HK-2 (cell line): ENCODE data around the gene UBE3C.
"Not testable (repeated sequence)": the region's sequence is repeated elsewhere in the genome, so short reads cannot be mapped to it uniquely, and the experiment has no call there.

ENCODE experiments used
- DNase-seq: peaks from one replicate; pipeline ENCODE4 v3.0.0-alpha.2; 2018; ENCODE audit not compliant: unreplicated experiment

UBE3C gene

GRCh38 chr7:157235357-157236333 is 96.9 kb downstream of the UBE3C start:
- no peak for DNase-seq

DNA sequence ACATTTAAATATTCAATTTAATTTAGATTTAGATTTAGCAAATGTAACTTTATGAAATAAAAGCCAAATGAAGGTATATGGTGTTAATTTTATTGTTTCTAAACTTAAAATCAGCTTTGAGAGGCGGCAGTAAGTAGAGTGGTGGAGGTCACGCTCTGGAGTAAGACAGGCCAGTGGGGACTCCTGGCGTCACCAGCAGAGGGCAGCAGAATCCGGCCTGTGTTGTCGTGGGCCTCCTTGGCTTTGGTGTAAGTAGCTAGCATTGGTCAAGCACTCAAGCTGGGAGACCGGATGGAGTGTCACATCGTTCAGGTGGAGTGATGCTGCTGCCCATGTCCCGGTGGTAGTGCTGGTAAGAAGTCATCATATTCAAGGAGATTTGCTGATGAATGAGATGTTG is 99.4 kb downstream of the UBE3C start:
- no peak for DNase-seq

DNA sequence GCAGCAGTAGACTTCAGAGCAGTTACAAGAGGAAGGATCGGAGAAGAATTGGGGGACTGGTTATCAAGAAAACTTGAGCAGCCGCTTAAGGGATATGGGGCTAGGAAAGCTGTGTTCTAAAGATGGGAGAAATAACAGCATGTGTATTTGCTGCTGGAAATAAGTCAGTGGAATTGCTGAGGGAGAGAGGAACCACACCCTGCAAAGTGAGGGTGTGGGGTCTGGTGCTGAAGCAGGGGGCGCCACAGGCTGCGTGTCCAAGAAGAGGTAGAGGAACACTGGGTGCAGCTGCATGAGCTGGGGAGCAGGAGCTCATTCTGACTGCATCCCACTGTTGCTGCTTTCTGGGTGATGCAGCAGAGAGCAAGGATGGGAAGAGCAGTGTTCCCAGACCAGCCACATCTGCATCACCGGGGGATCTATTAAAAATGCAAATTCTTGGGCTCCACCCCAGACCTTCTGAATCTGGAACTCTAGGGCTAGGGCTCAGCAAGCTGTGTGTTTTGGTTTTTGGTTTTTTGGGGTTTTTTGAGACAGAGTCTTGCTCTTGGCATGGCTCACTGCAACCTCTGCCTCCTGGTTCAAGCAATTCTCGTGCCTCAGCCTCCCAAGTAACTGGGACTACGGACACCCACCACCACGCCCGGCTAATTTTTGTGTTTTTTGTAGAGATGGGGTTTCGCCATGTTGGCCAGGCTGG is 101.0 kb downstream of the UBE3C start:
- no peak for DNase-seq

DNA sequence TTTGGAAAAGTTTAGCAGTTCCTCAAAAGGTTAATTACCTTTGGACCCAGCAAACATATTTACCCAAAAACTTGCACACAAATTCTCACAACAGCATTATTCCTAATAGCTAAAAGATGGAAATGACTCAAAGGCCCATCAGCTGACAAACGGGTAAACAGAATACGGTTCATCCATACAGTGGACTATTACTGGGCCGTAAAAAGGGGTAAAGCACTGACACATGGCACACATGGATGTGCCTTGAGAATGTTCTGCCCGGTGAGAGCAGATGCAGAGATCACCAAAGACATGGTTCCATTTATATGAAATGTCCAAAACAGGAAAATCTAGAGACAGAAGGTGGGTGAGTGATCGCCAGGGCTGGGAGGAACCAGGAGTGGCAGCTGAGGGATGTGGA is 102.9 kb downstream of the UBE3C start:
- no peak for DNase-seq

DNA sequence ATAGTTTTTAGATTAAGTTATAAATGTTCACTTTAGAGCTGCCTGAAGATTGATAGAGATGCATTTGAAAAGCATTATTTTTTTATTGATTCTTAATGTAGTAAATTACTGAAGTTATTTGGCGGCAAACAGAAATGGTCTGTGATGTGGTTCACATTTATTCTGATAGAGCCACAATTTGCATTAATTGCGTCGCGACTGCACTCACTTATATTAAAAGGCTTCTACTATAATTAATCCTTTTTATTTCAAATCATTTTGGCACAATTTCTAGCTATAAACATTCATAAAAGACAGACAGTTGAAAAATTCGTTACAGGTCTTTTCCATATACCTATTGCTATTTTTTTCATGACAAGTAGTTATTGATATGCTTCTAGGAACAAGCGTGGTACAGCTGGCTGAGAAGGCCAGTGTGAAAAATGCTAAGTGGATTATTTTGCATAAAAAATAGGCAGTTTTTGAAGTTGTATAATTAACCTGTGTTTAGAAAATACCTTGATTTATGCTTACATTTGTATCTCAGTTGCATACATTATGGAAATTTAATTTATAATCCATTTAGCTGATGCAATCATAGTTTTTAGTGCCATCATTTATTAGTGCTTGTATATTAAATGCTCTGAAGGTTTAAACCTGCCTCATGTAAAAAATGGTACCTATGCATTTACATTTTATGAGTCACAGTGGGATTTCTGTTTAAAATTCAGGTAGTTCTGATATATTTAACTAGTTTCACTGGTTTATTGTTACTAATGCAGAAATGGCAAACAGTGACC is 106.0 kb downstream of the UBE3C start:
- no peak for DNase-seq

DNA sequence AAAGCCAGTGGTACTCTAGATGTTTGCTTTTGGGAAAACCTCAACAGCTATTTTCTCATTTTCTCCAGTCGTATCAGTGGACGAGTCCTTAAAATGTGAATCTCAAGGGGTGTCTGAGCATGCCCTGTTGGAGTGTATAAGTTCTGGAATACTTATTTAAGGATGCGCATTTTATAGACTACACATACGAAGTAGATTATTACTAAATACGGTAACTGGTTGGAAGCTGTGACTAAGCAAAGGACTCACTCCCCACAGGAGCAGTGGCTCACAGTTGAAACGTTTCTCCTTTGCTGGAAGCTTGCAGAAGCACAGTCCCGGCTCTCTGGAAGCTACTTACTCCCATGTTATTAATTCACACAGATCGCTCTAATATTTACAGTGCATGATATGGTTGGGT is 107.3 kb downstream of the UBE3C start:
- DNase-seq = no peak

GRCh38 chr7:157248659-157249058 is 109.9 kb downstream of the UBE3C start:
- no peak for DNase-seq

DNA sequence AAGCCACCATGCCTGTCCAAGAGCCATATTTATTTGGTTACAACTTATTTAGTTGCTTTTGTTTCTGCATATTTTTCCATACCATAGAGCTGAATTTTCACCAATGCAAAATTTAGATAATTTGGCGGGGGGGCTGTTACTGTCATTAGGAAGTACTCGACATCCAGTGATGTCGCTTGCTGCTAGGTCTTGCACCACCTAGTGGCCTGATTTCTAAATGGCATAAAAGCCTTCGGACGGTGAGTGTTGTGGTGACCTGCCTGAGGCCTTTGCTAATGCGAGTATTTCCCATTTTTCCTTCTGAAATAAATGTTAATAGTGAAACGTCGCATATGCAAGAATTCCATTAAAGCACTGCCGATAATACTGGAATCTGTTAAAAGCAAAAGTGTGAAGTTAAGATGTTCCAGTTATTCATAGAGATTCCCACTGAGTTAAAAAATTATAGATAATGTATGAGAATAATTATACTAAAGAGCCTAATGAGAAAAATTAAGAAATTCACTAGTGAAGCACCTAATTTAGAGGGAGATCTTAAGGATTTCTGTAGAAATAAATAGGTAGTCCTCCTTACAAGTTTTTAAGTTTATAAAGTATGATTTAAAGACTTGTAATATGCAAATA is 112.0 kb downstream of the UBE3C start:
- peak; percentile 41 for DNase-seq

DNA sequence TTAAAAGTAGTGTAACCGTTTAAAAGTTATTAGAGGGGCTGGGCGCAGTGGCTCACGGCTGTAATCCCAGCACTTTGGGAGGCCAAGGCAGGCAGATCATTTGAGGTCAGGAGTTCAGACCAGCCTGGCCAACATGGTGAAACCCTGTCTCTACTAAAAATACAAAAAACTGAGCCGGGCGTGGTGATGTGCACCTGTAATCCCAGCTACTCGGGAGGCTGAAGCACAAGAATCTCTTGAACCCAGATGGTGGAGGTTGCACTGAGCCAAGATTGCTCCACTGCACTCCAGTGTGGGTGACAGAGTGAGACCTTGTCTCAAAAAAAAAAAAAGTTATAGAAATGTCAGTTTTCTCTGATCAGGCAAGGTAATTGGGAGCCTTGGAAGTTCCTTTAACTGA is 113.1 kb downstream of the UBE3C start:
- DNase-seq = not testable (repeated sequence)

GRCh38 chr7:157253850-157254249 is 115.1 kb downstream of the UBE3C start:
- no peak for DNase-seq

GRCh38 chr7:157254781-157255180 is 116.1 kb downstream of the UBE3C start:
- not testable (repeated sequence) for DNase-seq

DNA sequence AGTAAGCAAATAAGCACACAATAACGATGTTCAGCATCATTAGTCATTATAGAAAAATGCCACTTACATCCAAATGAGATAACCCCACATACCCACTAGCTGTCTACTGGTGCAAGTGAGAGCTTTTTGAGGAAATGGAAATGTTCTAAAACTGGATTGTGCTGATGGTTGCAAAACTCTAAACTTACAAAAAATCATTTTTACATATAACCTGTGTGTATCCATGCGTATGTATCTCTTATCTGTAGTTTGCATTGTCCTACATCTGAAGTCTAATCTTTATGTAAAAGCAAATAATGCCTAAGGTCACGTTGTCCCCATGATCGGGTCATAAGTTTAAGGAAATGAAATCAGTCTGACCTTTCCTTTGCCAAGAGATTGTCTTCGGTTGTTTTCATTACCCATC is 116.5 kb downstream of the UBE3C start:
- no peak for DNase-seq

GRCh38 chr7:157263156-157263555 is 124.4 kb downstream of the UBE3C start:
- no peak for DNase-seq

- DNase-seq = no peak
Measured at GRCh38 chr7:157265051-157265450, 126.3 kb downstream of the UBE3C start.

GRCh38 chr7:157266272-157266671 is 127.5 kb downstream of the UBE3C start:
- no peak for DNase-seq

- DNase-seq = no peak
Measured at GRCh38 chr7:157267516-157267915, 128.8 kb downstream of the UBE3C start.

DNA sequence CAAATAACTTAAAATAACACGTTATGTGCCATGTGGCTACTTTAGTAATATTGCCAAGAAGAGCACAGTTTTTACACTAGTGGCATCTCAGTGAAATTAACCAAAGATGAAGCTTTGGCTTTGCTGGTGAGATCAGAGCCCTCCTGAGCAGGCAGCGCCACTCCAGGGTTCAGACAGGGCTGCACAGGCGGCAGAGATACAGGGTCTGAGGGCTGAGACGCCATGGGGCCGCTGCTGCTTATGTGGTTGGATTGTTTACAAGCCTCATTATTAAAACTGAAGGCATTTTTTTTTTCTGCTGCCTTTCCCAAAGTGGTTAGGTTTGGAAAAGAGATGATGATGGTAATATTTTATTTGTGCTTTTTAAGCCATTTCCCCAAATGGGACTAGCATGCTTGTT is 129.2 kb downstream of the UBE3C start:
- DNase-seq = no peak

DNA sequence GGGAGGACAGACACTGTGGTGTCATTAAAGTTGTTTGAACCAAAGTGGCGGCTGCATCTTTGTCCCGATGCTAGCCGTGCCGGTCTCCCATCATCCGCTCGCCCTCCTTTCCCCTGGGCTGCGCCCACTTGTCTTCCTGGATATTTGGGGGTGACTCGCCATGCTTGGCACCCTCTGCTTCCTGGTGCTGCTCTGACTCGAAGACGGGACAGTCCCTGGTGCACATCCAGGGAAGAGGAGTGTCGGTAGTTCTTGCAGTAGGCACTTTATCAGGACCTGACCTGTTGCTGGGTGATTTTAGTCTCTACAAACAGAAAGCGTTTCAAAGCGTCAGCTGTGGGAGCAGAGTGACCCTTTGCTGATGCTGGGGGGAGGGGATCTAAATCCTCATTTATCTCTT is 129.8 kb downstream of the UBE3C start:
- DNase-seq = no peak

- DNase-seq = no peak
Measured at GRCh38 chr7:157269341-157270059, 130.8 kb downstream of the UBE3C start.

DNA sequence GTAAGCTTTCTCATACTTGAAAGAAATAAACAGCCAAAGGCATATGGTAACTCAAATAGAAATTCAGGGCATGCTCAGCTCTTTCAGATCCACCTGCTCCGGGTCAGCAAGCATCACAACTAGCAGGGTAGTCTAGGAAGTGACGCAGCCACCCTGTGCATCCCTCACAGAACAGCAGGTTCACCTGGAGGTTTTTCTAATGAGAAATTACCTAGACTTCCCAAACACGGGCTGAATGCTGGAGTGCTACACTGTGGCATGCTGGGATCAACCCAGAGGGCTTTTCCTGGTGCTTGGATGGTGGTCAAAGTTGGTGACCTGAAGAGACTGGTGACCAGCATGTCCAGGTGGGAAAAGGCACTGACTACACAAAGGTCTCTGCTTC is 131.3 kb downstream of the UBE3C start:
- DNase-seq = no peak

DNA sequence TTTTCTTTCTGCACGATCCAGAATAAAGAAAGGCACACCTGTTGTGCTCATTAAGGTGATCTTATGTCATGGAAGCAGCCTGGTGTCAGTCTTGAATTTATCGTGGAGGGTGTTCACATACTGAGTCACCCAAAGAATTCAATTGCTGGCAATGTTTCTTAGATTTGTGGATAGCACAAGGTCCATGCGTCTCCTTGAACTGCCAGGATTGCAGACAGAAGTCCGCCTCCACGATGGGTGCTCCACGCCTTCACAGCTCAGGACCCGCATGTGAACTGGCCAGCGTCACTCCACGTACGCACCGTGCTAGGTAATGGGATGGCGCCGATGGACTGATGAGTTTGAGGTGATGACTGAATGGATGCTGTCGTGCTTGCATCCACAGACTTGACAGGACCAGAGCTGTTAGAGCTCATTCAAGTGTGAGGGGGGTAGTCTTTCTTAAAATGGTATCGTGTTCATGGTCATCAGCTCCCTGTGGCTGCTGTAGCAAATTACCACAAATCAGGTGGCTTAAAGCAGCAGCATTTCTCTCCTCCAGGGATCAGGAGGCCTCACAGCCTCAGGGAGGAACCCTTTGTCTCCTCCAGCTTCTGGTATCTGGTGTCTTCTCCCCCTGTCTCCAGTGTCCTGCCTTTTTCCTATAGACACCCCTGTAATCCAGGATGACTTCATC is 132.7 kb downstream of the UBE3C start:
- DNase-seq = peak; percentile 17
